G401 (cell line): Measurements from ENCODE around the gene TMC7. TPM values are rescaled to one million over a fixed set of nuclear protein-coding genes. Genes with fewer than 3 reads are reported as not detected.

Experiments used
- DNase-seq: peaks from one replicate; pipeline ENCODE4 v3.0.0-alpha.2; 2015; ENCODE audit warnings: low spot score
- in situ Hi-C: cut with HindIII; loops from 2 replicates; pipeline ENCODE4 v1.10.0; 2016; ENCODE audit warnings: low sequenced_read_pairs, mixed read lengths
- total RNA-seq: library from RNA; depleted of rRNA; stranded (reverse); fragments of >200 nt; shearing (Covaris generic); gene quantifications from 2 replicates; pipeline ENCODE4 v1.2.3, GENCODE V29; 2014; rRNA removed

The TMC7 gene
- total RNA-seq, 1 experiment from 2014 or later, result 2.4 TPM

DNA sequence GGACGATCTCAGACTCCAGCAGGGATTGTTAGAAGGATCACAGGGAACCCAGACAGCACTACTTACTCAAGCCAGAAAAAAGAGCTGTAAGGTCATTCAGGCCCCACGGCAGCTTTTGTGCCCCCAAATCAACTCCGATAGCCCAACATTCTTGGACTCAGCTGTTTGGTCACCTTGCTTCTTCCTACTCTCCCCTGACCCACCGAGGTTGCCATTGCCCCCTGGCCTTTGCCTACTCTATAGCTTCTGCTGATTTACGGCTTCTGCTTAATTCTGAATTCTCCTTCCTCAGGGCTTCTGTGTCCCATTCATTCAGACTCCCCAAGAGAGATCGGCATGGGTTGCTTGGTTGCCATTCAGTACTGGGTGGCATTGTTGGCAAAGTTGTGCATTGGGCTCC, 121.4 kb downstream of the TMC7 start:
- DNase-seq, result no peak
- in situ Hi-C loops, result no loop called here

GRCh38 chr16:19105891-19106624, 122.3 kb downstream of the TMC7 start:
- in situ Hi-C loops, result no loop called here
- DNase-seq, result no peak

DNA sequence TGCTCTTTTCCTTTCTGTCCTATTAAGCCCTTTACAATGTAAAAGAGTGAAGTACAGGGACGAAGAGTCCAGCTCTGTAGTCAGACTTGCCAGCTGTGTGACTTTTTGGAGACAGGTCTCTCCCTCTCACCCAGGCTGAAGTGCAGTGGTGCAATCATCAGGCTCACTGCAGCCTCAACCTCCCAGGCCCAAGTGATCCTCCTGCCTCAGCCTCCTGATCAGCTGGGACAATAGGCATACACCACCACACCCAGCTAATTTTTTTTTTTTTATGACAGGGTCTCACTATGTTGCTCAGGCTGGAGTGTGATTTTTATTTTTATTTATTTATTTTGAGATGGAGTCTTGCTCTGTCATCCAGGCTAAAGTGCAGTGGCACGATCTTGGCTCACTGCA, 122.9 kb downstream of the TMC7 start:
- in situ Hi-C loops, result no loop called here
- DNase-seq, result no peak

- in situ Hi-C loops, result no loop called here
- DNase-seq, result no peak
Measured at GRCh38 chr16:19108409-19109287, 124.9 kb downstream of the TMC7 start.

GRCh38 chr16:19109288-19109664, 125.5 kb downstream of the TMC7 start:
- DNase-seq, result no peak
- in situ Hi-C loops, result no loop called here

DNA sequence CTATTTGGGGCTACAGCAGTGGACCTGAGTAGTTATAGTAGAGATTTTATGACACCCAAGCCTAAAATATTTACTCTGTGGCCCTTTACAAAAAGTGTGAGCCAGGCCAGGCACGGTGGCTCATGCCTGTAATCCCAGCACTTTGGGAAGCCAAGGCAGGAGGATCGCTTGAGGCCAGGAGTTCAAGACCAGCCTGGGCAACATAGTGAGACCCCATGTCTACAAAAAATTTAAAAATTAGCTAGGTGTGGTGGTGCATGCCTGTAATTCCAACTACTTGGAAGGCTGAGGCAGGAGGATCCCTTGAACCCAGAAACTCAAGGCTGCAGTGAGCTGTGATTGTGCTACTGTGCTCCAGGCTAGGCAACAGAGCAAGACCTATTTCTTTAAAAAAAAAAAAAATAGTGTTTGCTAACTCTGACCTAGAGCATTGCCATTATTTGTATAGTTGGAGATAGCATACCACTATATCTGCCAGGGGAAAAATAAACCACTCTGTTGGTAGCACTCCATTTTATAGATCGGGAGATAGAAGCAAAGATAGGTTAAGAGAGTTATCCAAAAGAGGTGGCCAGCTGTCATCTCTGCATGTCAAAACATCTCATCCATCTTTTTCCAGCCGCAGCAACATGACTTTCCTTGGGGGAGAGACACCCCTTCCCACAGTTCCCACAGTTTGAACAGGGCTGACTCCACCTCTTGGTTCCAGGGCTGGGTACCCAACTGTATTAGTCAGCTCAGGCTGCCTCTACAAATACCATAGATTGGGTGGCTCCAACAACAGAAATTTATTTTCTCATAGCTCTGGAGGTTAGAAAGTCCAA, 127.0 kb downstream of the TMC7 start:
- no peak for DNase-seq
- in situ Hi-C loops, result no loop called here

- in situ Hi-C loops, result no loop called here
Measured at GRCh38 chr16:19112099-19112407, 128.3 kb downstream of the TMC7 start.

More at GRCh38 chr16:19112099-19112407, 128.3 kb downstream of the TMC7 start:
- no peak for DNase-seq

Other genes starting within 250 kb of the TMC7 start
- gene RPS15A, start 193.6 kb upstream of the TMC7 start, total RNA-seq, result 1,175 and 2,046 TPM in 2 replicates
- gene ARL6IP1, start 182.4 kb upstream of the TMC7 start, total RNA-seq, result 64.1 and 119 TPM in 2 replicates
- gene SMG1, start 57.5 kb upstream of the TMC7 start, total RNA-seq, result 12.7 and 27.2 TPM in 2 replicates
- 16.6 and 24.0 TPM in 2 replicates for gene COQ7, start 83.7 kb downstream of the TMC7 start, total RNA-seq
- 17.8 and 26.0 TPM in 2 replicates for gene ITPRIPL2, start 130.0 kb downstream of the TMC7 start, total RNA-seq
- 0.12 TPM in 1 of 2 replicates, not detected in the other for gene SYT17, start 184.3 kb downstream of the TMC7 start, total RNA-seq